H9 (cell line): ENCODE measurements around the gene LRP2BP. TPM values are rescaled to one million over a fixed set of nuclear protein-coding genes. Genes with fewer than 3 reads are reported as not detected.

Experiments used
- DNase-seq: peaks from one replicate; pipeline ENCODE4 v3.0.0-alpha.2; 2017
- H2AFZ ChIP-seq: one replicate; pipeline ENCODE4 v1.6.1; 2013; ENCODE audit warnings: mild to moderate bottlenecking, low read length, control low read depth, moderate library complexity
- H2AK5ac ChIP-seq: 2 replicates; pipeline ENCODE4 v1.6.1; 2013; ENCODE audit warnings: low read length, control low read depth, mixed read lengths; ENCODE audit not compliant: insufficient read length
- H2BK120ac ChIP-seq: one replicate; pipeline ENCODE4 v1.6.1; 2013; ENCODE audit warnings: low read depth, mild to moderate bottlenecking, low read length, control low read depth, inconsistent platforms; ENCODE audit not compliant: poor library complexity, severe bottlenecking
- H2BK12ac ChIP-seq: 2 replicates; pipeline ENCODE4 v1.6.1; 2013; ENCODE audit warnings: low read length, control low read depth, mixed read lengths, low read depth; ENCODE audit not compliant: insufficient read length
- H2BK15ac ChIP-seq: 2 replicates; pipeline ENCODE4 v1.6.1; 2013; ENCODE audit warnings: low read depth, low read length, control low read depth
- H2BK20ac ChIP-seq: one replicate; pipeline ENCODE4 v1.6.1; 2013; ENCODE audit warnings: low read depth, mild to moderate bottlenecking, low read length, control low read depth, inconsistent platforms; ENCODE audit not compliant: poor library complexity, severe bottlenecking
- H2BK5ac ChIP-seq: 2 replicates; pipeline ENCODE4 v1.6.1; 2013; ENCODE audit warnings: low read length, control low read depth, mixed read lengths; ENCODE audit not compliant: insufficient read length
- H3K14ac ChIP-seq: 2 replicates; pipeline ENCODE4 v1.6.1; 2013; ENCODE audit warnings: low read length, control low read depth; ENCODE audit not compliant: insufficient read depth
- H3K18ac ChIP-seq: 2 replicates; pipeline ENCODE4 v1.6.1; 2013; ENCODE audit warnings: low read depth, mild to moderate bottlenecking, mixed read lengths, low read length, control low read depth; ENCODE audit not compliant: insufficient read length
- H3K23ac ChIP-seq: 2 replicates; pipeline ENCODE4 v1.6.1; 2013; ENCODE audit warnings: low read length, control low read depth, mixed read lengths, low read depth; ENCODE audit not compliant: insufficient read length
- H3K23me2 ChIP-seq: 2 replicates; pipeline ENCODE4 v1.6.1; 2013; ENCODE audit warnings: low read depth, mild to moderate bottlenecking, mixed read lengths, low read length, control low read depth; ENCODE audit not compliant: insufficient read length, poor library complexity, severe bottlenecking
- H3K27ac ChIP-seq: 2 replicates; pipeline ENCODE4 v1.5.1; 2013; ENCODE audit warnings: low read length, control low read depth, mixed read lengths, low read depth; ENCODE audit not compliant: insufficient read length
- H3K27me3 ChIP-seq: 2 replicates; pipeline ENCODE4 v1.6.1; 2013; ENCODE audit warnings: low read length, control low read depth, inconsistent platforms; ENCODE audit not compliant: insufficient read depth
- H3K4ac ChIP-seq: 2 replicates; pipeline ENCODE4 v1.6.1; 2013; ENCODE audit warnings: low read depth, mild to moderate bottlenecking, control low read depth, inconsistent platforms, low read length, moderate library complexity
- H3K4me1 ChIP-seq: 2 replicates; pipeline ENCODE4 v1.6.1; 2013; ENCODE audit warnings: low read length, control low read depth, inconsistent platforms; ENCODE audit not compliant: insufficient read depth
- H3K4me2 ChIP-seq: 2 replicates; pipeline ENCODE4 v1.6.1; 2013; ENCODE audit warnings: low read length, control low read depth, mixed read lengths; ENCODE audit not compliant: insufficient read length, insufficient read depth
- H3K56ac ChIP-seq: 2 replicates; pipeline ENCODE4 v1.6.1; 2013; ENCODE audit warnings: low read depth, mild to moderate bottlenecking, mixed read lengths, low read length, control low read depth; ENCODE audit not compliant: insufficient read length
- H3K79me1 ChIP-seq: 2 replicates; pipeline ENCODE4 v1.6.1; 2013; ENCODE audit warnings: low read depth, mild to moderate bottlenecking, moderate library complexity, low read length, control low read depth, inconsistent platforms; ENCODE audit not compliant: insufficient read depth, poor library complexity, severe bottlenecking
- H3K79me2 ChIP-seq: 2 replicates; pipeline ENCODE4 v1.6.1; 2013; ENCODE audit warnings: low read length, control low read depth, inconsistent platforms; ENCODE audit not compliant: insufficient read depth
- H3K9ac ChIP-seq: 2 replicates; pipeline ENCODE4 v1.6.1; 2013; ENCODE audit warnings: low read length, control low read depth, mixed read lengths; ENCODE audit not compliant: insufficient read length; ENCODE audit errors: extremely low read depth
- H3K9me3 ChIP-seq: one replicate; pipeline ENCODE4 v1.6.1; 2013; ENCODE audit warnings: low read depth, low read length, inconsistent platforms; ENCODE audit not compliant: control insufficient read depth
- H3T11ph ChIP-seq: one replicate; pipeline ENCODE4 v1.6.1; 2013; ENCODE audit warnings: mild to moderate bottlenecking, low read length, control low read depth, inconsistent platforms
- H4K20me1 ChIP-seq: one replicate; pipeline ENCODE4 v1.6.1; 2013; ENCODE audit not compliant: control insufficient read depth, insufficient read length, insufficient read depth
- H4K5ac ChIP-seq: 2 replicates; pipeline ENCODE4 v1.6.1; 2013; ENCODE audit warnings: low read depth, mild to moderate bottlenecking, mixed read lengths, low read length, control low read depth; ENCODE audit not compliant: insufficient read length
- H4K8ac ChIP-seq: replicated peaks from 2 replicates; pipeline ENCODE4 v1.6.1; 2013; ENCODE audit warnings: low read length, control low read depth, mixed read lengths, low read depth; ENCODE audit not compliant: insufficient read length
- H4K91ac ChIP-seq: 2 replicates; pipeline ENCODE4 v1.6.1; 2013; ENCODE audit warnings: low read depth, mild to moderate bottlenecking, moderate library complexity, mixed read lengths, low read length, control low read depth; ENCODE audit not compliant: insufficient read length
- H3K27ac Mint-ChIP-seq, 3 experiments: 2 replicates in 2 of 3; 3 replicates in 1 of 3; pipeline ENCODE4 v1.8.0; 2020 to 2021; ENCODE audit warnings: mixed read lengths in 3 of 3, mild to moderate bottlenecking in 1 of 3, moderate library complexity in 1 of 3
- H3K27me3 Mint-ChIP-seq: 2 replicates; pipeline ENCODE4 v1.8.0; 2021; ENCODE audit warnings: low read depth, mild to moderate bottlenecking, moderate library complexity, mixed read lengths
- H3K36me3 Mint-ChIP-seq, 3 experiments: 2 replicates in 2 of 3; 3 replicates in 1 of 3; pipeline ENCODE4 v1.8.0; 2020 to 2021; ENCODE audit warnings: low read depth in 3 of 3, mixed read lengths in 3 of 3; ENCODE audit not compliant: insufficient read depth in 1 of 3
- H3K4me1 Mint-ChIP-seq, 2 experiments: 2 replicates each; pipeline ENCODE4 v1.8.0; 2020; ENCODE audit warnings: mixed read lengths in 2 of 2
- H3K4me3 Mint-ChIP-seq, 2 experiments: 2 replicates in 1 of 2; 3 replicates in 1 of 2; pipeline ENCODE4 v1.8.0; 2020 to 2021; ENCODE audit warnings: mild to moderate bottlenecking in 2 of 2, mixed read lengths in 2 of 2, moderate library complexity in 1 of 2
- H3K9me3 Mint-ChIP-seq, 2 experiments: 2 replicates in 1 of 2; 3 replicates in 1 of 2; pipeline ENCODE4 v1.8.0; 2020; ENCODE audit warnings: mild to moderate bottlenecking in 2 of 2, mixed read lengths in 2 of 2, moderate library complexity in 1 of 2
- WGBS: extraction: QIAGEN DNeasy Blood & Tissue Kit; methylation state at CpG from one replicate; pipeline ENCODE4 v1.1.7; 2013; ENCODE audit warnings: missing lambda C conversion rate, low lambda C conversion rate, mixed read lengths; ENCODE audit not compliant: insufficient read length; ENCODE audit errors: extremely low coverage; 5-methylcytosine and 5-hydroxymethylcytosine counted together
- total RNA-seq: library from RNA; stranded (reverse); gene quantifications from 2 replicates; pipeline ENCODE4 v1.2.1, GENCODE V29; 2021
- TF ChIP-seq, protein P1 (sequence below): fragments of 200-600 bp; sonication (generic); conservative IDR thresholded peaks from 3 replicates; pipeline ENCODE4 v1.8.0; 2021; ENCODE audit warnings: antibody characterized with exemption, mild to moderate bottlenecking

The LRP2BP gene
- total RNA-seq, 1 experiment from 2014 or later: 0.46 TPM

DNA sequence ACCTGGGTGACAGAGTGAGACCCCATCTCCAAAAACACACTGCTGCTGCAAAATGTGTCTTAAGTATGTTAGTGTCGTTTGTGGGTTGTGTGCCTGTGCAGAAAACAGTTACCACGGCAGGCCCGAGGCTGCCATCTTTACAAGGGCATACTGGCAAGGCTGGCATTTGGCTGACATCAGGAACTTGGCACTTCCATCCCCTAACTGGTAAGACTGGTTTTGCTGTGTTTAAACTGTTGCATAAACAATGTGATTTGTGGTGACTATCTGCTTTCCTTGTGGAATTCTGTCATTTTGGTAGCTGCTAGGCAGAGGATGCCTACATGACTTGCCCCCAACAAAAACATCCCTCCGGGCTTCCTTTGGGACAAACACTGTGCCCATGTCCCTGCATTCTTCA is 12.3 kb downstream of the LRP2BP start:
- H4K8ac ChIP-seq: no peak overlapping the region
- H3K4me3 Mint-ChIP-seq: no peak overlapping the region

More for the DNA sequence above, 12.3 kb downstream of the LRP2BP start:
- Histone ChIP-seq H3K56ac (no peak overlapping the region), H2BK5ac (no peak overlapping the region), H3K9ac (no peak overlapping the region), H2AK5ac (no peak overlapping the region), H2BK15ac (no peak overlapping the region), H4K91ac (no peak overlapping the region), H4K5ac (no peak overlapping the region), H3T11ph (no peak overlapping the region), H3K27ac (no peak overlapping the region), H2BK12ac (no peak overlapping the region), H3K4ac (no peak overlapping the region), H4K20me1 (no peaks in the 10 kb centered on the region), H3K23ac (no peak overlapping the region), H2BK20ac (no peak overlapping the region), H3K14ac (no peak overlapping the region), H3K9me3 (no peaks in the 10 kb centered on the region), H3K27me3 (no peaks in the 10 kb centered on the region), H3K18ac (no peak overlapping the region), H2AFZ (no peak overlapping the region), H3K4me1 (no peaks in the 10 kb centered on the region), H2BK120ac (no peak overlapping the region), H3K79me1 (no peaks in the 10 kb centered on the region), H3K23me2 (no peaks in the 10 kb centered on the region), H3K4me2 (no peak overlapping the region), H3K79me2 (no peaks in the 10 kb centered on the region)
- peaks cover 8 to 14% of the 10 kb centered on the region in 2 experiments for H3K4me1 Mint-ChIP-seq
- DNase-seq: no peak
- H3K36me3 Mint-ChIP-seq: peaks cover 3 to 18% (median 15%) of the 10 kb centered on the region in 3 experiments; a peak in 6 of 7 replicates
- H3K9me3 Mint-ChIP-seq: peaks cover 5 to 8% of the 10 kb centered on the region in 2 experiments; a peak in 4 of 5 replicates
- H3K27ac Mint-ChIP-seq: no peak overlapping the region
- no peaks in the 10 kb centered on the region for H3K27me3 Mint-ChIP-seq
- TF ChIP-seq, protein P1, sequence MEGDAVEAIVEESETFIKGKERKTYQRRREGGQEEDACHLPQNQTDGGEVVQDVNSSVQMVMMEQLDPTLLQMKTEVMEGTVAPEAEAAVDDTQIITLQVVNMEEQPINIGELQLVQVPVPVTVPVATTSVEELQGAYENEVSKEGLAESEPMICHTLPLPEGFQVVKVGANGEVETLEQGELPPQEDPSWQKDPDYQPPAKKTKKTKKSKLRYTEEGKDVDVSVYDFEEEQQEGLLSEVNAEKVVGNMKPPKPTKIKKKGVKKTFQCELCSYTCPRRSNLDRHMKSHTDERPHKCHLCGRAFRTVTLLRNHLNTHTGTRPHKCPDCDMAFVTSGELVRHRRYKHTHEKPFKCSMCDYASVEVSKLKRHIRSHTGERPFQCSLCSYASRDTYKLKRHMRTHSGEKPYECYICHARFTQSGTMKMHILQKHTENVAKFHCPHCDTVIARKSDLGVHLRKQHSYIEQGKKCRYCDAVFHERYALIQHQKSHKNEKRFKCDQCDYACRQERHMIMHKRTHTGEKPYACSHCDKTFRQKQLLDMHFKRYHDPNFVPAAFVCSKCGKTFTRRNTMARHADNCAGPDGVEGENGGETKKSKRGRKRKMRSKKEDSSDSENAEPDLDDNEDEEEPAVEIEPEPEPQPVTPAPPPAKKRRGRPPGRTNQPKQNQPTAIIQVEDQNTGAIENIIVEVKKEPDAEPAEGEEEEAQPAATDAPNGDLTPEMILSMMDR: no peak
- no CpG with 5 or more reads among the region's 4 CpGs for WGBS
